ENCODE measurements around the gene MYLK3.
A peak's percentile ranks its signal among the peaks of the same experiment; 100 is the strongest.

Gene MYLK3

GRCh38 chr16:46727184-46727583 is 21.0 kb downstream of the MYLK3 start:
- DNase-seq, result no peak

GRCh38 chr16:46721885-46722284 is 26.3 kb downstream of the MYLK3 start:
- DNase-seq, result no peak

GRCh38 chr16:46720619-46721018 is 27.5 kb downstream of the MYLK3 start:
- no peak for DNase-seq

- no peak for DNase-seq
Measured at GRCh38 chr16:46719528-46719927, 28.6 kb downstream of the MYLK3 start.

GRCh38 chr16:46718214-46718613 is 29.9 kb downstream of the MYLK3 start:
- DNase-seq, result no peak

GRCh38 chr16:46717692-46718091 is 30.5 kb downstream of the MYLK3 start:
- DNase-seq, result no peak

- no peak for DNase-seq
Measured at GRCh38 chr16:46715769-46716305, 32.3 kb downstream of the MYLK3 start.

- no peak for DNase-seq
Measured at GRCh38 chr16:46714797-46715591, 33.1 kb downstream of the MYLK3 start.

GRCh38 chr16:46713634-46714033 is 34.5 kb downstream of the MYLK3 start:
- no peak for DNase-seq

- DNase-seq, result no peak
Measured at GRCh38 chr16:46712911-46713310, 35.2 kb downstream of the MYLK3 start.

GRCh38 chr16:46711106-46712058 is 36.8 kb downstream of the MYLK3 start:
- no peak for DNase-seq

GRCh38 chr16:46709469-46710005 is 38.6 kb downstream of the MYLK3 start:
- DNase-seq, result no peak

- no peak for DNase-seq
Measured at GRCh38 chr16:46706642-46707041, 41.5 kb downstream of the MYLK3 start.

GRCh38 chr16:46702030-46702429 is 46.1 kb downstream of the MYLK3 start:
- DNase-seq, result no peak

GRCh38 chr16:46701615-46702014 is 46.5 kb downstream of the MYLK3 start:
- DNase-seq, result no peak

GRCh38 chr16:46700048-46700447 is 48.1 kb downstream of the MYLK3 start:
- DNase-seq, result no peak

- DNase-seq, result no peak
Measured at GRCh38 chr16:46696957-46697356, 51.2 kb downstream of the MYLK3 start.

GRCh38 chr16:46695937-46696336 is 52.2 kb downstream of the MYLK3 start:
- no peak for DNase-seq

GRCh38 chr16:46693598-46693997 is 54.5 kb downstream of the MYLK3 start:
- DNase-seq, result no peak

GRCh38 chr16:46691726-46692125 is 56.4 kb downstream of the MYLK3 start:
- DNase-seq, result peak; percentile 18

GRCh38 chr16:46690281-46691178 is 57.6 kb downstream of the MYLK3 start:
- peak; percentile 14 for DNase-seq

Measured in right kidney (tissue), 1 donor.